ENCODE data around the gene ZSWIM4. TPM values are rescaled to one million over a fixed set of nuclear protein-coding genes. Genes with fewer than 3 reads are reported as not detected.

Gene ZSWIM4
- total RNA-seq, 2 donors from 2014 or later = 3.4 to 12.5 TPM

DNA sequence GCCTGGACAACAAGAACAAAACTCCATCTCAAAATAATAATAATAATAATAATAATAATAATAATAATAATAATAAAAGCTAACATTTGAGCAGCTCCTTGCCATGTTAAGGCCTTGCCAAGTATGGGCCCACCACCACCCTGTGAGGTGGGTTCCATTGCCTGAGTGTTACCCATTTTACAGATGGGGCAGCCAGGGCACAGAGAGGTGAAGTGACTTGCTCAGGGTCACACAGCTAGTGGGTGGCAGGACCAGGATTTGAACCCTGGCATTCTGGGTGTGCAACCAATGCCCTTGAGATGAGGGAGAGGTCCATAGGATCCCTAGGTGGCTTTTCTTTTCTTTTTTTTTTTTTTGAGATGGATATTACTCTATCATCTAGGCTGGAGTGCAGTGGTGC lies 29.5 kb downstream of the ZSWIM4 start:
- no peak overlapping the region for H3K4me3 ChIP-seq
- ATAC-seq (no peak), DNase-seq (no peak)
- TF ChIP-seq, protein P1, sequence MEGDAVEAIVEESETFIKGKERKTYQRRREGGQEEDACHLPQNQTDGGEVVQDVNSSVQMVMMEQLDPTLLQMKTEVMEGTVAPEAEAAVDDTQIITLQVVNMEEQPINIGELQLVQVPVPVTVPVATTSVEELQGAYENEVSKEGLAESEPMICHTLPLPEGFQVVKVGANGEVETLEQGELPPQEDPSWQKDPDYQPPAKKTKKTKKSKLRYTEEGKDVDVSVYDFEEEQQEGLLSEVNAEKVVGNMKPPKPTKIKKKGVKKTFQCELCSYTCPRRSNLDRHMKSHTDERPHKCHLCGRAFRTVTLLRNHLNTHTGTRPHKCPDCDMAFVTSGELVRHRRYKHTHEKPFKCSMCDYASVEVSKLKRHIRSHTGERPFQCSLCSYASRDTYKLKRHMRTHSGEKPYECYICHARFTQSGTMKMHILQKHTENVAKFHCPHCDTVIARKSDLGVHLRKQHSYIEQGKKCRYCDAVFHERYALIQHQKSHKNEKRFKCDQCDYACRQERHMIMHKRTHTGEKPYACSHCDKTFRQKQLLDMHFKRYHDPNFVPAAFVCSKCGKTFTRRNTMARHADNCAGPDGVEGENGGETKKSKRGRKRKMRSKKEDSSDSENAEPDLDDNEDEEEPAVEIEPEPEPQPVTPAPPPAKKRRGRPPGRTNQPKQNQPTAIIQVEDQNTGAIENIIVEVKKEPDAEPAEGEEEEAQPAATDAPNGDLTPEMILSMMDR (IDR thresholded peaks at IDR 0.05) = no peak
- TF ChIP-seq POLR2A (IDR thresholded peaks at IDR 0.05) = no peak
- H3K9me3 ChIP-seq = no peaks in the 10 kb centered on the region
- no peaks in the 10 kb centered on the region for H3K4me1 ChIP-seq
- H3K36me3 ChIP-seq (replicated peaks in 1 of 2; ENCODE audit: insufficient read depth in 1 of 2, low read depth in 2 of 2) = no peaks in the 10 kb centered on the region
- H3K27me3 ChIP-seq = no peaks in the 10 kb centered on the region
- intact Hi-C loops (cut with DNase I) = no loop called here
- H3K27ac ChIP-seq = no peak overlapping the region

DNA sequence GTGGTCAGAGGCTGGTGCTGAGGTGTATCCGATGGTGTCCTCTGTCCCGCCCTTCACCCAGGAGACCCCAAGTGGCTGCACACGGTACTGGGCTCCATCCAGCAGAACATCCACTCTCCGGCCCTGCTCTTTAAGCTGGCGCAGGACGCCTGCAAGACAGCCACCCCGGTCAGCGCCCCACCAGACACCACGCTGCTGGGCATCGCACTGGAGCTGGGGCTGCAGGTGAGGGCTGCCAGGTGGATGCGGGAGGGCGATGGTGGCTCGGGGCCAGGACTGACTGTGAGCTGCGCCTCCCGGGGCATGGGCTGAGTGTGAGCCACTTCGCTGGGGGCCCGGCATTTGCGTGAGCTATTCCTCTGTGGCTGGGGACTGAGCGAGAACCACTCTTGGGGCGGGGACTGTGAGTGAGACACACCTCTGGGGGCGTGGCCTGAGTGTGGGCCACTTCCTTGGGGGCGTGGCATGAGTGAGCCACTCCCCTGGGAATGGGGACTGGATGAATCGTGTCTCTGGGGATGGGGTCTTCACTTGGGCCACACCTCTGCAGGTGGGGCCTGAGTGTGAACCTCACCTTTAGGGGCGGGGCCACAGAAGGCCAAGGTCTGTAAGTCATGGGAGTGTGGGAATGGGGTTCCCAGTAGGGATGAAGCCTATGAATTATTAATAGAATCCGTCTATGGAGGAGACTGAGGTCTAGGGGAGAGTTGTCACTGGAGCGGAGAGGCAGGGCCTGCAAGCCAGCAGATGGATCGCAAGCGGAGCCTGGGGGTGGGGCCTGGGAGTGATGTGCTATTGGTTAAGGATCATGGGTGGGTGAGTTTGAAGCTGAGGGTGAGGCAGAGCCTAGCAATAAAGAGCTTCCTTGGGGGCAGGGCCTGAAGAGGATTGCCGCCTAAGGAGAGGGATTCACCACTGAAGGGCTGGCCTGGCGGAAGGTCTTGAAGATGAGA lies 30.5 kb downstream of the ZSWIM4 start:
- intact Hi-C loops (cut with DNase I) = no loop called here
- no peaks in the 10 kb centered on the region for H3K27me3 ChIP-seq
- no peak for TF ChIP-seq POLR2A (IDR thresholded peaks at IDR 0.05)
- TF ChIP-seq, protein P1 (IDR thresholded peaks at IDR 0.05) = no peak
- H3K27ac ChIP-seq = no peak overlapping the region
- no peaks in the 10 kb centered on the region for H3K36me3 ChIP-seq (replicated peaks in 1 of 2; ENCODE audit: insufficient read depth in 1 of 2, low read depth in 2 of 2)
- no peaks in the 10 kb centered on the region for H3K4me1 ChIP-seq
- ATAC-seq (peak; percentile 27), DNase-seq (no peak)
- H3K9me3 ChIP-seq = no peaks in the 10 kb centered on the region
- no peak overlapping the region for H3K4me3 ChIP-seq
- 85 to 89% methylated on average over 7 to 30 of the region's 30 CpGs for WGBS, 2 donors

DNA sequence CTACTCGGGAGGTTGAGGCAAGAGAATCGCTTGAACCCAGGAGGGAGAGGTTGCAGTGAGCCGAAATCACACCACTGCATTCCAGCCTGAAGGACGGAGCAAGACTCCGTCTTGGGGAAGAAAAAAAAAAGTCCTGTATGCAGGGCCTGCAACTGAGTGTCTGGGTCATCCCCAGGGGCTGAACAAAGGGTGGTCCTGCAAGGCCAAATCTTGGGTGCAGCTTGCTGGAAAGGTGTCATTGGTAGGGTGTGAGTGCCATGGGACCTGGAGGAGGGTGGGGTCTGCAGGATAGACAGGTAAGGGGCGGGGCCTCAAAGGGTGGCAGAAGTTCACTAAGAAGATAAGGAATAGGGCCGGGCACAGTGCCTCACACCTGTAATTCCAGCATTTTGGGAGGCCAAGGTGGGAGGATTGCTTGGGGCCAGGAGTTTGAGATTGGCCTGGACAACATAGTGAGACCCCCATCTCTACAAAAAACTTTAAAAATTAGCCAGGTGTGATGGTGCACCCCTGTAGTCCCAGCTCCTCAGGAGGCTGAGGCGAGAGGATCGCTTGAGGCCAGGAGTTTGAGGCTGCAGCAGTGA lies 31.5 kb downstream of the ZSWIM4 start:
- ATAC-seq = no peak
- no peak for DNase-seq
- TF ChIP-seq, protein P1 (IDR thresholded peaks at IDR 0.05) = no peak
- no peak for TF ChIP-seq POLR2A (IDR thresholded peaks at IDR 0.05)
- Histone ChIP-seq H3K27me3 (no peaks in the 10 kb centered on the region), H3K9me3 (no peaks in the 10 kb centered on the region), H3K4me1 (no peaks in the 10 kb centered on the region), H3K4me3 (no peak overlapping the region), H3K27ac (no peak overlapping the region), H3K36me3 (replicated peaks in 1 of 2; ENCODE audit: insufficient read depth in 1 of 2, low read depth in 2 of 2) (no peaks in the 10 kb centered on the region)
- 90 to 92% methylated on average over 9 of the region's 9 CpGs for WGBS, 2 donors
- intact Hi-C loops (cut with DNase I) = no loop called here

DNA sequence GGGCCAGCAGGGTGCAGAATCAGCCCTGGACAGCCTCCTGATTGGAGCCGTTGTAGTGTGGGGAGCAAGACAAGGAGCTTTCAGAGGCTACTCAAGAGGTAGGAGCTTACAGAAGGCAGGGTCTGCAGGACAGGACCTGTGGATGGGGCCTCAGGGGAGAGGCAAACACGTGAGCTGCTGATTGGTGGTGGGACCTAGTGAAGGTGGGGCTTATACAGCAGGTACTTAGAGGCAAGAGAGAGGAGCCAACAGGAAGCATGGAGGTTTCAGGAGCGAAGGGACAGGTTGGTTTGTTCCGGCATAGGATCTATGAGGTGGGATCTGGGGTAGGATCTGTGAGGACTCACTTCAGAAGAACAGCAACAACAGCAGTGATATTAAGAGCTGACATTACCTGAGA lies 32.4 kb downstream of the ZSWIM4 start:
- whole genome bisulfite sequencing, 2 donors = 81% methylated on average over 4 of the region's 4 CpGs
- Histone ChIP-seq H3K9me3 (no peaks in the 10 kb centered on the region), H3K4me1 (no peaks in the 10 kb centered on the region), H3K36me3 (replicated peaks in 1 of 2; ENCODE audit: insufficient read depth in 1 of 2, low read depth in 2 of 2) (no peaks in the 10 kb centered on the region), H3K27me3 (no peaks in the 10 kb centered on the region), H3K27ac (no peak overlapping the region), H3K4me3 (no peak overlapping the region)
- intact Hi-C loops (cut with DNase I) = no loop called here
- no peak for DNase-seq
- no peak for ATAC-seq
- TF ChIP-seq, protein P1 (IDR thresholded peaks at IDR 0.05) = no peak
- no peak for TF ChIP-seq POLR2A (IDR thresholded peaks at IDR 0.05)
